PC-3 (cell line): ENCODE results near the gene CACNA1B. TPM values are rescaled to one million over a fixed set of nuclear protein-coding genes. Genes with fewer than 3 reads are reported as not detected.
A peak's percentile ranks its signal among the peaks of the same experiment; 100 is the strongest.

ENCODE experiments used
- ATAC-seq: fragments of 200-7000 bp; cut with Tn5 transposase; 2 replicates; pipeline ENCODE4 v1.9.1; 2020; ENCODE audit warnings: mild to moderate bottlenecking, moderate library complexity
- BruUV-seq: library from RNA; stranded (reverse); fragments of 400-500 nt; replicated peaks from 2 replicates; lab custom pipeline; 2021; lab: Mats Ljungman, UMichigan
- CTCF ChIA-PET: fragments of 300-600 bp; sonication (Branson Sonifier 250); formaldehyde crosslinking; loops from one replicate; lab custom pipeline; 2022; ENCODE audit warnings: antibody characterized with exemption; lab: Charles Lee
- POLR2A ChIA-PET: fragments of 300-600 bp; sonication (Branson Sonifier 250); formaldehyde crosslinking; loops from one replicate; lab custom pipeline; 2022; ENCODE audit warnings: antibody characterized with exemption; ENCODE audit not compliant: unreplicated experiment; lab: Charles Lee
- DNase-seq: peaks from one replicate; pipeline ENCODE4 v3.0.0-alpha.2; 2015
- H2AFZ ChIP-seq: fragments of 300-600 bp; sonication (generic); 2 replicates; pipeline ENCODE4 v1.6.0; 2016; ENCODE audit warnings: antibody characterized with exemption, low read length
- H3F3A ChIP-seq: fragments of 300-600 bp; sonication (generic); one replicate; pipeline ENCODE4 v1.6.0; 2017; ENCODE audit warnings: antibody characterized with exemption, low read length, control low read depth, mild to moderate bottlenecking; ENCODE audit not compliant: unreplicated experiment
- H3K27ac ChIP-seq: fragments of 300-600 bp; sonication (generic); 2 replicates; pipeline ENCODE4 v1.5.1; 2016; ENCODE audit warnings: mild to moderate bottlenecking, low read length
- H3K27me3 ChIP-seq: fragments of 300-600 bp; sonication (generic); 2 replicates; pipeline ENCODE4 v1.6.1; 2016; ENCODE audit warnings: low read length, mixed read lengths
- H3K36me3 ChIP-seq: fragments of 300-600 bp; sonication (generic); 2 replicates; pipeline ENCODE4 v1.6.1; 2016; ENCODE audit warnings: low read depth, mixed run types, low read length, mixed read lengths
- H3K4me1 ChIP-seq: fragments of 300-600 bp; sonication (generic); 2 replicates; pipeline ENCODE4 v1.5.1; 2016; ENCODE audit warnings: low read length; ENCODE audit not compliant: insufficient read depth
- H3K4me2 ChIP-seq: fragments of 300-600 bp; sonication (generic); 2 replicates; pipeline ENCODE4 v1.6.0; 2016; ENCODE audit warnings: low read length
- H3K4me3 ChIP-seq: fragments of 300-600 bp; sonication (generic); 2 replicates; pipeline ENCODE4 v1.5.1; 2016; ENCODE audit warnings: mild to moderate bottlenecking, low read length, mixed read lengths
- H3K79me2 ChIP-seq: fragments of 300-600 bp; sonication (generic); 2 replicates; pipeline ENCODE4 v1.6.1; 2017; ENCODE audit warnings: low read length, mixed read lengths
- H3K9ac ChIP-seq: fragments of 300-600 bp; sonication (generic); 2 replicates; pipeline ENCODE4 v1.6.0; 2016; ENCODE audit warnings: mild to moderate bottlenecking, low read length
- H3K9me2 ChIP-seq: fragments of 300-600 bp; sonication (generic); replicated peaks from 2 replicates; pipeline ENCODE4 v1.6.1; 2016; ENCODE audit warnings: mixed run types, low read length, mixed read lengths
- H3K9me3 ChIP-seq: fragments of 300-600 bp; sonication (generic); 2 replicates; pipeline ENCODE4 v1.6.1; 2016; ENCODE audit warnings: low read length, mixed read lengths
- H4K20me1 ChIP-seq: fragments of 300-600 bp; sonication (generic); 2 replicates; pipeline ENCODE4 v1.6.1; 2016; ENCODE audit warnings: low read length, mixed read lengths
- EZH2 ChIP-seq: fragments of 300-600 bp; sonication (generic); IDR thresholded peaks from one replicate; pipeline ENCODE4 v1.6.1; 2017; ENCODE audit warnings: antibody characterized with exemption, mild to moderate bottlenecking, low read length; ENCODE audit not compliant: unreplicated experiment
- EZH2phosphoT487 ChIP-seq: fragments of 300-600 bp; sonication (generic); IDR thresholded peaks from 2 replicates; pipeline ENCODE4 v1.6.1; 2018; ENCODE audit warnings: mild to moderate bottlenecking, antibody characterized with exemption, low read length, borderline replicate concordance
- intact Hi-C: fragments of 100-400 bp; cut with micrococcal nuclease; formaldehyde crosslinking; loops from 2 replicates; pipeline ENCODE4 v1.9.0; 2023
- total RNA-seq: library from RNA; depleted of rRNA; stranded (reverse); fragments of >200 nt; gene quantifications from 2 replicates; pipeline ENCODE4 v1.2.3, GENCODE V29; 2014
- TF ChIP-seq, protein P1 (sequence below): fragments of 300-600 bp; sonication (generic); conservative IDR thresholded peaks from 2 replicates; pipeline ENCODE4 v1.5.1; 2017; ENCODE audit warnings: antibody characterized with exemption, low read depth, mild to moderate bottlenecking, low read length

Gene CACNA1B
- total RNA-seq, 1 experiment from 2014 or later: not detected

DNA sequence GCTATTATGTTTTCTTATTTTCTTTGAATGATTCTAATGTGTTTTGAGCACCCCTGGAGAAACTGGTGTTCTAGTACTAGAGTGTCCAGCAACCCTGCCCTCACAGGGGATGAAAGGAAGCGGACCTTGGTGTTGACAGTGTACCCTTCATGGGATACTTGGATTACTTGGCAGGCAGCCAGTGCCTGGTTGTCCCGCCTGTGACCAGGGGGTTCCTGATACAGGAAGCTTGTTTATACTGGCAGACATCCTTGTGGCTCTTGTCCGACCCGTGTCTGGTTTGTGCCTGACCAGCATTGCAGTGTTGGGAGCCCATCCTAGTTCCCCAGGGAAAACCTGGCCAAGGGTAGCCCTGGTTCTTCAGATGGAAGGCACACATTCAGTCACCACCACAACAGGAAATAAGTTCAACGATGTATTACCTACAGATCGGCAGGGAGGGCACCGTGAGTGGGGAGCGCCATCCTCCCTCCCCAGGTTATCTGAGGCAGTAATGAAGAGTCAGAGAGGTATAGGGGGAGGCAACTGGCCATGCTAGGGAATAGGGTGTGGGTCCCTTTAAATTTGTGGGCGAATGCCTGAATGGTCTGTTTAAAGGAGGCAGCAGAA lies 47.3 kb downstream of the CACNA1B start:
- H3F3A ChIP-seq: no peaks in the 10 kb centered on the region
- ATAC-seq: no peak
- TF ChIP-seq EZH2 (no peak), EZH2phosphoT487 (no peak)
- TF ChIP-seq, protein P1, sequence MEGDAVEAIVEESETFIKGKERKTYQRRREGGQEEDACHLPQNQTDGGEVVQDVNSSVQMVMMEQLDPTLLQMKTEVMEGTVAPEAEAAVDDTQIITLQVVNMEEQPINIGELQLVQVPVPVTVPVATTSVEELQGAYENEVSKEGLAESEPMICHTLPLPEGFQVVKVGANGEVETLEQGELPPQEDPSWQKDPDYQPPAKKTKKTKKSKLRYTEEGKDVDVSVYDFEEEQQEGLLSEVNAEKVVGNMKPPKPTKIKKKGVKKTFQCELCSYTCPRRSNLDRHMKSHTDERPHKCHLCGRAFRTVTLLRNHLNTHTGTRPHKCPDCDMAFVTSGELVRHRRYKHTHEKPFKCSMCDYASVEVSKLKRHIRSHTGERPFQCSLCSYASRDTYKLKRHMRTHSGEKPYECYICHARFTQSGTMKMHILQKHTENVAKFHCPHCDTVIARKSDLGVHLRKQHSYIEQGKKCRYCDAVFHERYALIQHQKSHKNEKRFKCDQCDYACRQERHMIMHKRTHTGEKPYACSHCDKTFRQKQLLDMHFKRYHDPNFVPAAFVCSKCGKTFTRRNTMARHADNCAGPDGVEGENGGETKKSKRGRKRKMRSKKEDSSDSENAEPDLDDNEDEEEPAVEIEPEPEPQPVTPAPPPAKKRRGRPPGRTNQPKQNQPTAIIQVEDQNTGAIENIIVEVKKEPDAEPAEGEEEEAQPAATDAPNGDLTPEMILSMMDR: no peak
- no peak overlapping the region for H3K4me2 ChIP-seq
- no peak overlapping the region for H3K27ac ChIP-seq
- no peak overlapping the region for H2AFZ ChIP-seq
- no peaks in the 10 kb centered on the region for H3K9me2 ChIP-seq
- no peak overlapping the region for H3K9ac ChIP-seq
- intact Hi-C loops: no loop called here
- POLR2A ChIA-PET: no interaction called here
- no peak for DNase-seq
- no peaks in the 10 kb centered on the region for H3K79me2 ChIP-seq
- H3K4me1 ChIP-seq: no peaks in the 10 kb centered on the region
- no TSS peak for BruUV-seq
- no peak overlapping the region for H3K4me3 ChIP-seq
- no peaks in the 10 kb centered on the region for H4K20me1 ChIP-seq
- no peaks in the 10 kb centered on the region for H3K9me3 ChIP-seq
- H3K36me3 ChIP-seq: no peaks in the 10 kb centered on the region
- no peaks in the 10 kb centered on the region for H3K27me3 ChIP-seq
- CTCF ChIA-PET: no interaction called here

DNA sequence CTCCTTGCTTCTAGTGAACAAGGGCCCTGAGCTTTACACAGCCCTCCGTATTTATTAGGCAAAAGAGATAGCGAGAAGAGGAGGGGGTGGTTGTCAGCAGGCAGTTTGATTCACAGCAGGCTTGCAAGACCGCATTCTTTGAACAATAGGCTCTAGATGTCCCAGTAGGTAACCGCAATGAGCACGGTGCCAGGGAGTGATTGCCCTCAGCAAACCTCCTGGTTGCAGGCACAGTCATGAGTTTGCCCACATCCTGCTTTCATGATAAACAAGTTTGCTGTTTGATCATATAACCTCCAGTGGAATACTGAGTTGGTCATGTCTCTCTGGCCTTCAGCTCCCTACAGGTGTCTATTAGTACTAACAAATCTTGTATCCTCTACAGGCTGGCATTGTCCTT lies 66.1 kb downstream of the CACNA1B start:
- POLR2A ChIA-PET: no interaction called here
- no peak overlapping the region for H2AFZ ChIP-seq
- H3K9ac ChIP-seq: no peak overlapping the region
- no peaks in the 10 kb centered on the region for H4K20me1 ChIP-seq
- BruUV-seq: no TSS peak
- H3F3A ChIP-seq: no peaks in the 10 kb centered on the region
- 0 out of 2 replicates have a peak, but pooled peaks cover 12% of the 10 kb centered on the region for H3K9me3 ChIP-seq
- H3K4me3 ChIP-seq: no peak overlapping the region
- no peaks in the 10 kb centered on the region for H3K36me3 ChIP-seq
- no peak overlapping the region for H3K27ac ChIP-seq
- H3K9me2 ChIP-seq: no peaks in the 10 kb centered on the region
- intact Hi-C loops: no loop called here
- ATAC-seq (no peak), DNase-seq (no peak)
- H3K4me1 ChIP-seq: no peaks in the 10 kb centered on the region
- CTCF ChIA-PET: no interaction called here
- H3K27me3 ChIP-seq: no peaks in the 10 kb centered on the region
- H3K79me2 ChIP-seq: no peaks in the 10 kb centered on the region
- TF ChIP-seq EZH2phosphoT487: no peak
- TF ChIP-seq, protein P1: no peak
- no peak for TF ChIP-seq EZH2
- no peak overlapping the region for H3K4me2 ChIP-seq

DNA sequence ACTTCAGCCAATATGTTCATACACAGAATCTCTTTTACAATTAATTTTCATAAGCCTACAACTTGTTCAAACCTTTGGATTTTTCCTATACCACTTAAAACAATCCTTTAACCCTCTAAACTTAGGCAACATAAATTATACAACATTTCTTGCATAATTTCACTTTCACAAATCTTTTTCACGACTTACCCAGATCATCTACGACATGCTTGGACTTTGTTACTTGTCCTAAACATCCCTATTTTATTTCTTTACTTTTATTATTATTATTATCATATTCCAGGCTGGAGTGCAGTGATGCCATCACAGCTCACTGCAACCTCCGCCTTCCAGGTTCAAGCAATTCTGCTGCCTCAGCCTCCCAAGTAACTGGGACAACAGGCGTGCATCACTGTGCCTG lies 68.0 kb downstream of the CACNA1B start:
- ATAC-seq (no peak), DNase-seq (peak; percentile 2)
- no peaks in the 10 kb centered on the region for H4K20me1 ChIP-seq
- intact Hi-C loops: no loop called here
- no peaks in the 10 kb centered on the region for H3K79me2 ChIP-seq
- H3K4me3 ChIP-seq: no peak overlapping the region
- H3K36me3 ChIP-seq: no peaks in the 10 kb centered on the region
- no TSS peak for BruUV-seq
- H3K27me3 ChIP-seq: no peaks in the 10 kb centered on the region
- no peaks in the 10 kb centered on the region for H3K9me2 ChIP-seq
- CTCF ChIA-PET: no interaction called here
- H3K9ac ChIP-seq: no peak overlapping the region
- H3K9me3 ChIP-seq: 0 out of 2 replicates have a peak, but pooled peaks cover 12% of the 10 kb centered on the region
- H3K27ac ChIP-seq: no peak overlapping the region
- no peak for TF ChIP-seq EZH2
- no peaks in the 10 kb centered on the region for H3F3A ChIP-seq
- POLR2A ChIA-PET: no interaction called here
- H3K4me1 ChIP-seq: no peaks in the 10 kb centered on the region
- no peak overlapping the region for H2AFZ ChIP-seq
- no peak overlapping the region for H3K4me2 ChIP-seq
